Mesenchymal stem cell (in vitro differentiated cells and primary cell): Measurements from ENCODE around the gene UBE2Q1.
A peak's percentile ranks its signal among the peaks of the same experiment; 100 is the strongest.

ENCODE experiments used
- DNase-seq: peaks from one replicate; pipeline ENCODE4 v3.0.0-alpha.2; 2013
- H2AFZ ChIP-seq: one replicate; pipeline ENCODE4 v1.6.1; 2013; ENCODE audit warnings: low read depth, mild to moderate bottlenecking, control low read depth, inconsistent platforms, low read length, moderate library complexity
- H2AK5ac ChIP-seq: 2 replicates; pipeline ENCODE4 v1.6.1; 2013; ENCODE audit warnings: low read length, moderate library complexity, mild to moderate bottlenecking, inconsistent platforms; ENCODE audit not compliant: severe bottlenecking
- H2BK120ac ChIP-seq: one replicate; pipeline ENCODE4 v1.6.1; 2013; ENCODE audit warnings: low read depth, mild to moderate bottlenecking, inconsistent platforms, low read length, moderate library complexity
- H2BK12ac ChIP-seq, 2 experiments: one replicate each; pipeline ENCODE4 v1.6.1; 2013; ENCODE audit warnings: inconsistent platforms in 2 of 2, low read length in 2 of 2, mild to moderate bottlenecking in 2 of 2, moderate library complexity in 2 of 2, control low read depth in 1 of 2
- H2BK15ac ChIP-seq: one replicate; pipeline ENCODE4 v1.6.1; 2013; ENCODE audit warnings: mild to moderate bottlenecking, low read depth, inconsistent platforms; ENCODE audit not compliant: poor library complexity, severe bottlenecking
- H2BK5ac ChIP-seq: 2 replicates; pipeline ENCODE4 v1.6.1; 2013; ENCODE audit warnings: low read depth, mild to moderate bottlenecking, low read length, control low read depth, inconsistent platforms; ENCODE audit not compliant: poor library complexity, severe bottlenecking
- H3K14ac ChIP-seq, 2 experiments: one replicate each; pipeline ENCODE4 v1.6.1; 2013; ENCODE audit warnings: inconsistent platforms in 2 of 2, low read length in 2 of 2, control low read depth in 1 of 2, mild to moderate bottlenecking in 1 of 2, moderate library complexity in 1 of 2
- H3K18ac ChIP-seq, 2 experiments: one replicate each; pipeline ENCODE4 v1.6.1; 2013; ENCODE audit warnings: inconsistent platforms in 2 of 2, low read length in 2 of 2, control low read depth in 1 of 2, low read depth in 1 of 2, mild to moderate bottlenecking in 1 of 2
- H3K23ac ChIP-seq, 2 experiments: one replicate each; pipeline ENCODE4 v1.6.1; 2013; ENCODE audit warnings: inconsistent platforms in 2 of 2, low read length in 2 of 2, mild to moderate bottlenecking in 2 of 2, moderate library complexity in 2 of 2, control low read depth in 1 of 2
- H3K27ac ChIP-seq: 2 replicates; pipeline ENCODE4 v1.5.1; 2013; ENCODE audit warnings: mild to moderate bottlenecking, moderate library complexity, low read length, control low read depth, inconsistent platforms; ENCODE audit not compliant: poor library complexity, severe bottlenecking
- H3K27me3 ChIP-seq, 2 experiments: 2 replicates each; pipeline versions ENCODE4 v1.6.1 to v1.7.0; 2013; ENCODE audit warnings: low read length in 2 of 2, mild to moderate bottlenecking in 2 of 2, moderate library complexity in 2 of 2, control low read depth in 1 of 2, inconsistent platforms in 1 of 2; ENCODE audit not compliant: control insufficient read depth in 1 of 2, insufficient read depth in 1 of 2
- H3K36me3 ChIP-seq, 2 experiments: 2 replicates each; pipeline versions ENCODE4 v1.6.1 to v1.7.0; 2013; ENCODE audit warnings: low read length in 2 of 2, control low read depth in 1 of 2, inconsistent platforms in 1 of 2, low read depth in 1 of 2, mild to moderate bottlenecking in 1 of 2; ENCODE audit not compliant: insufficient read depth in 2 of 2, control insufficient read depth in 1 of 2
- H3K4ac ChIP-seq, 2 experiments: one replicate each; pipeline ENCODE4 v1.6.1; 2013; ENCODE audit warnings: inconsistent platforms in 2 of 2, low read length in 2 of 2, mild to moderate bottlenecking in 2 of 2, moderate library complexity in 2 of 2, control low read depth in 1 of 2, low read depth in 1 of 2
- H3K4me1 ChIP-seq: 2 replicates; pipeline ENCODE4 v1.6.1; 2013; ENCODE audit warnings: low read depth, low read length, control low read depth; ENCODE audit not compliant: control insufficient read depth, insufficient read depth
- H3K4me2 ChIP-seq: 2 replicates; pipeline ENCODE4 v1.6.1; 2013; ENCODE audit warnings: low read length, mild to moderate bottlenecking, inconsistent platforms; ENCODE audit not compliant: poor library complexity, severe bottlenecking
- H3K4me3 ChIP-seq, 2 experiments: 2 replicates each; pipeline versions ENCODE4 v1.5.1 to v1.7.0; 2013; ENCODE audit warnings: low read length in 2 of 2, mild to moderate bottlenecking in 2 of 2, control low read depth in 1 of 2, low read depth in 1 of 2; ENCODE audit not compliant: insufficient read depth in 1 of 2
- H3K79me1 ChIP-seq: replicated peaks from 2 replicates; pipeline ENCODE4 v1.6.1; 2013; ENCODE audit warnings: mild to moderate bottlenecking, control low read depth, low read length, inconsistent platforms; ENCODE audit not compliant: poor library complexity, severe bottlenecking
- H3K9ac ChIP-seq: 2 replicates; pipeline ENCODE4 v1.7.0; 2013; ENCODE audit warnings: mild to moderate bottlenecking, low read length, moderate library complexity
- H3K9me3 ChIP-seq: 2 replicates; pipeline ENCODE4 v1.7.0; 2013; ENCODE audit warnings: mild to moderate bottlenecking, low read length; ENCODE audit not compliant: control insufficient read depth
- H4K8ac ChIP-seq: one replicate; pipeline ENCODE4 v1.6.1; 2013; ENCODE audit warnings: inconsistent platforms, mild to moderate bottlenecking, low read length, moderate library complexity
- H4K91ac ChIP-seq: one replicate; pipeline ENCODE4 v1.6.1; 2013; ENCODE audit warnings: mild to moderate bottlenecking, low read length, inconsistent platforms
- WGBS: methylation state at CpG from one replicate; pipeline ENCODE4 v1.1.7; 2013; ENCODE audit warnings: mixed read lengths; 5-methylcytosine and 5-hydroxymethylcytosine counted together

Gene UBE2Q1

GRCh38 chr1:154584267-154584994 lies 26.0 kb upstream of the UBE2Q1 start:
- Histone ChIP-seq H3K9me3 (no peaks in the 10 kb centered on the region), H4K91ac (no peak overlapping the region), H3K79me1 (peaks cover 28% of the 10 kb centered on the region), H2BK12ac (no peak overlapping the region), H2BK120ac (no peak overlapping the region), H3K4ac (no peak overlapping the region), H3K4me2 (no peak overlapping the region), H3K36me3 (peaks cover 77 to 99% of the 10 kb centered on the region in 2 experiments), H2AK5ac (no peak overlapping the region), H3K14ac (no peak overlapping the region), H2BK5ac (no peak overlapping the region), H3K27me3 (no peaks in the 10 kb centered on the region), H3K9ac (no peak overlapping the region), H2AFZ (no peak overlapping the region), H3K4me1 (peaks cover 6% of the 10 kb centered on the region), H4K8ac (no peak overlapping the region), H3K27ac (peak overlapping the region; percentile 35), H3K18ac (no peak overlapping the region), H3K23ac (no peak overlapping the region), H2BK15ac (no peak overlapping the region), H3K4me3 (no peak overlapping the region)
- whole genome bisulfite sequencing, result 92% methylated on average over 9 of the region's 9 CpGs
- DNase-seq, result no peak

GRCh38 chr1:154583773-154584172 lies 25.3 kb upstream of the UBE2Q1 start:
- no peaks in the 10 kb centered on the region for H3K9me3 ChIP-seq
- no peak overlapping the region for H4K8ac ChIP-seq
- H3K4me3 ChIP-seq, result no peak overlapping the region
- H3K36me3 ChIP-seq, result peaks cover 78 to 99% of the 10 kb centered on the region in 2 experiments
- no peaks in the 10 kb centered on the region for H3K27me3 ChIP-seq
- H2BK15ac ChIP-seq, result no peak overlapping the region
- no peak overlapping the region for H3K4me2 ChIP-seq
- no peak overlapping the region for H2AFZ ChIP-seq
- peaks cover 6% of the 10 kb centered on the region for H3K4me1 ChIP-seq
- no peak overlapping the region for H3K4ac ChIP-seq
- H2BK5ac ChIP-seq, result no peak overlapping the region
- no peak overlapping the region for H2AK5ac ChIP-seq
- H3K27ac ChIP-seq, result peak overlapping the region; percentile 35
- peaks cover 23% of the 10 kb centered on the region for H3K79me1 ChIP-seq
- WGBS, result 73% methylated on average over 8 of the region's 9 CpGs
- H3K18ac ChIP-seq, result no peak overlapping the region
- no peak overlapping the region for H3K14ac ChIP-seq
- H3K23ac ChIP-seq, result no peak overlapping the region
- peak; percentile 52 for DNase-seq
- no peak overlapping the region for H3K9ac ChIP-seq
- H2BK120ac ChIP-seq, result no peak overlapping the region
- no peak overlapping the region for H2BK12ac ChIP-seq
- H4K91ac ChIP-seq, result no peak overlapping the region

DNA sequence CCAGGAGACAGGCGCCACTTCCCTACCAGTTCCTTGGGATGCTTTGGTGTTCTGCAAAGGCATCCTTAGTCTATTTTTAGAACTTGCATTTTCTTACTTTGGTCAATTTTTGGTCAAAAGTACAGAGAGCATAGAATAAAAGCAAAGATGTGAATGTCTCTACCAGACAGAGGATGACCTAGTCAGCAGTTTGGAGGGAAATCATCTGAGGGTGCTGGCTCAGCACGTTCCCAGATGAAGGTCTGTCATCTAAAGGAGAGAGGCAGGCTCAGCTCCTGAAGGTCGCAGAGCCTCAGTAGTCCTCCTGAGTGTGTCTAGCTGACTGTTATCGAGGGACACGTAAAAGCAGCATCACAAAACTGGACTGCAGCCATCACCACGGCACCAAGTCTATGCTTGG lies 24.4 kb upstream of the UBE2Q1 start:
- DNase-seq, result no peak
- no peak overlapping the region for H3K27ac ChIP-seq
- H3K4ac ChIP-seq, result no peak overlapping the region
- H3K18ac ChIP-seq, result no peak overlapping the region
- peaks cover 6% of the 10 kb centered on the region for H3K4me1 ChIP-seq
- H3K27me3 ChIP-seq, result no peaks in the 10 kb centered on the region
- no peak overlapping the region for H2BK5ac ChIP-seq
- H3K4me3 ChIP-seq, result no peak overlapping the region
- no peak overlapping the region for H3K9ac ChIP-seq
- no peak overlapping the region for H3K14ac ChIP-seq
- H2BK12ac ChIP-seq, result no peak overlapping the region
- no peaks in the 10 kb centered on the region for H3K9me3 ChIP-seq
- H2AK5ac ChIP-seq, result no peak overlapping the region
- H2BK15ac ChIP-seq, result no peak overlapping the region
- H4K8ac ChIP-seq, result no peak overlapping the region
- no peak overlapping the region for H3K4me2 ChIP-seq
- H2BK120ac ChIP-seq, result no peak overlapping the region
- H2AFZ ChIP-seq, result no peak overlapping the region
- no peak overlapping the region for H4K91ac ChIP-seq
- WGBS, result 96% methylated on average over 6 of the region's 6 CpGs
- H3K23ac ChIP-seq, result no peak overlapping the region
- peaks cover 80 to 99% of the 10 kb centered on the region in 2 experiments for H3K36me3 ChIP-seq
- H3K79me1 ChIP-seq, result peaks cover 16% of the 10 kb centered on the region

- no peak overlapping the region for H3K23ac ChIP-seq
- H4K8ac ChIP-seq, result no peak overlapping the region
- 96% methylated on average over 3 of the region's 3 CpGs for WGBS
- H2BK15ac ChIP-seq, result no peak overlapping the region
- H2AK5ac ChIP-seq, result no peak overlapping the region
- H3K4me3 ChIP-seq, result no peak overlapping the region
- H3K36me3 ChIP-seq, result peaks cover 84 to 92% of the 10 kb centered on the region in 2 experiments
- no peak overlapping the region for H3K18ac ChIP-seq
- H3K27ac ChIP-seq, result no peak overlapping the region
- H3K4me2 ChIP-seq, result no peak overlapping the region
- H3K27me3 ChIP-seq, result no peaks in the 10 kb centered on the region
- H2BK5ac ChIP-seq, result no peak overlapping the region
- H3K79me1 ChIP-seq, result peaks cover 12% of the 10 kb centered on the region
- H4K91ac ChIP-seq, result no peak overlapping the region
- DNase-seq, result no peak
- H3K4me1 ChIP-seq, result peaks cover 6% of the 10 kb centered on the region
- no peak overlapping the region for H2BK12ac ChIP-seq
- no peak overlapping the region for H2BK120ac ChIP-seq
- no peak overlapping the region for H3K9ac ChIP-seq
- no peak overlapping the region for H2AFZ ChIP-seq
- no peak overlapping the region for H3K14ac ChIP-seq
- no peak overlapping the region for H3K4ac ChIP-seq
- no peaks in the 10 kb centered on the region for H3K9me3 ChIP-seq
Measured at GRCh38 chr1:154581766-154582165, 23.3 kb upstream of the UBE2Q1 start.
